ENCODE data around the gene PIEZO2. TPM values are rescaled to one million over a fixed set of nuclear protein-coding genes. Genes with fewer than 3 reads are reported as not detected.

The PIEZO2 gene
- total RNA-seq, 1 experiment from 2014 or later: 0.57 TPM

DNA sequence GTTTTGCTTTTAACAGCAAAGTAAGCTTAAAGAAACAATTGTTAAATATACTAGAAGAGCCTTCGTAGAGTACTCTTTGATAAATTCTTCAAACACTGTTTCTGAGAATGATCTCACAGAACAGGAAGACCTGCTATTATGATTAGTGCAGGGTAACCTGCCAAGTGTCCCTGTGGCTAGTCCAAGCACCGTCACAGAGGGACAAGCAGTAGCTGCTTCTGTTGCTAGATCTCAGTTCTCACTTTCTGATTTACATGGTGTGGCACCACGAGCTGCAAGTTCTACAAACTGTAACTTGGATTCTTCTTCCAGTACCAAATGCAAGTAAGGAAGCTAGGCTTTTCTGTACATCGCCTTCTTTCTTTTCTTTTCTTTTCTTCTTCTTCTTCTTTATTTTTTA, 121.5 kb downstream of the PIEZO2 start:
- CTCF ChIA-PET: no interaction called here
- POLR2A ChIA-PET: no interaction called here
- in situ Hi-C loops (cut with HindIII; ENCODE audit: low pct_unique_long_range_greater_than_20kb, low sequenced_read_pairs): no loop called here

DNA sequence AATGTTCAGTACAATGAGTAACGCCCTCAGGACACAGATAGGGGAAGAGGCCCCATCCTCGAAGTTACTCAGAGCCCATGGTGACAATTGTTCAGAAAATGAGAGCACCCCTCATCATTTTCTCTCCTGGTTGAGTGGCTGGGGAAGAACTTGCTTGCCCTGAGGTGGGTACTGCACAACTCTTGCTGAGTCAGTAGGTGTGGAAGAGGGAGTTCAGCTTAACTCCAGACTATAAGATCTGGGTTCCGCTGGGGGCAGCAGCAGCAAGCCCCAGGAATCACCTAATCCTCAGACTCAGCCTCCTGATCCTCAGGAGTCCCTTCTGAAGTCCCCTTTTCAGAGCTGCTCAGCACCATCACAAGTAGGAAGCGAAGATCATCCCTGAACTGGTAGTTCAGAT, 123.7 kb downstream of the PIEZO2 start:
- in situ Hi-C loops (cut with HindIII; ENCODE audit: low pct_unique_long_range_greater_than_20kb, low sequenced_read_pairs) (no loop called here), intact Hi-C loops (cut with micrococcal nuclease; ENCODE audit: unreplicated experiment) (no loop called here)
- ATAC-seq (no peak), DNase-seq (ENCODE audit: low read depth, low spot score) (no peak)
- Histone ChIP-seq H3K27me3 (ENCODE audit: control insufficient read depth, insufficient read depth, low read length) (no peaks in the 10 kb centered on the region), H3K4me3 (ENCODE audit: low read depth in 2 of 2, low read length in 2 of 2) (no peak overlapping the region), H3K36me3 (ENCODE audit: control insufficient read depth, insufficient read depth, low read length) (no peaks in the 10 kb centered on the region), H3K9me3 (ENCODE audit: control insufficient read depth, insufficient read depth, low read depth, low read length) (no peaks in the 10 kb centered on the region), H3K4me1 (ENCODE audit: control insufficient read depth, insufficient read depth, low read length) (no peaks in the 10 kb centered on the region), H3K27ac (ENCODE audit: low read length) (no peak overlapping the region)
- CTCF ChIA-PET: no interaction called here
- POLR2A ChIA-PET: no interaction called here
- BruUV-seq (replicated peaks): no TSS peak
- TF ChIP-seq SIN3A (IDR thresholded peaks at IDR 0.05; ENCODE audit: borderline replicate concordance, insufficient read depth, low read depth, low read length) (no peak), TCF7L2 (IDR thresholded peaks at IDR 0.05; ENCODE audit: low read depth, low read length) (no peak), POLR2AphosphoS5 (IDR thresholded peaks at IDR 0.05; ENCODE audit: low read depth, low read length) (no peak)
- TF ChIP-seq, protein P1, sequence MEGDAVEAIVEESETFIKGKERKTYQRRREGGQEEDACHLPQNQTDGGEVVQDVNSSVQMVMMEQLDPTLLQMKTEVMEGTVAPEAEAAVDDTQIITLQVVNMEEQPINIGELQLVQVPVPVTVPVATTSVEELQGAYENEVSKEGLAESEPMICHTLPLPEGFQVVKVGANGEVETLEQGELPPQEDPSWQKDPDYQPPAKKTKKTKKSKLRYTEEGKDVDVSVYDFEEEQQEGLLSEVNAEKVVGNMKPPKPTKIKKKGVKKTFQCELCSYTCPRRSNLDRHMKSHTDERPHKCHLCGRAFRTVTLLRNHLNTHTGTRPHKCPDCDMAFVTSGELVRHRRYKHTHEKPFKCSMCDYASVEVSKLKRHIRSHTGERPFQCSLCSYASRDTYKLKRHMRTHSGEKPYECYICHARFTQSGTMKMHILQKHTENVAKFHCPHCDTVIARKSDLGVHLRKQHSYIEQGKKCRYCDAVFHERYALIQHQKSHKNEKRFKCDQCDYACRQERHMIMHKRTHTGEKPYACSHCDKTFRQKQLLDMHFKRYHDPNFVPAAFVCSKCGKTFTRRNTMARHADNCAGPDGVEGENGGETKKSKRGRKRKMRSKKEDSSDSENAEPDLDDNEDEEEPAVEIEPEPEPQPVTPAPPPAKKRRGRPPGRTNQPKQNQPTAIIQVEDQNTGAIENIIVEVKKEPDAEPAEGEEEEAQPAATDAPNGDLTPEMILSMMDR (IDR thresholded peaks at IDR 0.05): no peak

More for the DNA sequence above, 121.5 kb downstream of the PIEZO2 start:
- H3K4me1 ChIP-seq (ENCODE audit: control insufficient read depth, insufficient read depth, low read length): no peaks in the 10 kb centered on the region
- H3K27ac ChIP-seq (ENCODE audit: low read length): no peak overlapping the region
- no peak for TF ChIP-seq TCF7L2 (IDR thresholded peaks at IDR 0.05; ENCODE audit: low read depth, low read length)
- TF ChIP-seq POLR2AphosphoS5 (IDR thresholded peaks at IDR 0.05; ENCODE audit: low read depth, low read length): no peak
- TF ChIP-seq SIN3A (IDR thresholded peaks at IDR 0.05; ENCODE audit: borderline replicate concordance, insufficient read depth, low read depth, low read length): no peak
- TF ChIP-seq, protein P2, sequence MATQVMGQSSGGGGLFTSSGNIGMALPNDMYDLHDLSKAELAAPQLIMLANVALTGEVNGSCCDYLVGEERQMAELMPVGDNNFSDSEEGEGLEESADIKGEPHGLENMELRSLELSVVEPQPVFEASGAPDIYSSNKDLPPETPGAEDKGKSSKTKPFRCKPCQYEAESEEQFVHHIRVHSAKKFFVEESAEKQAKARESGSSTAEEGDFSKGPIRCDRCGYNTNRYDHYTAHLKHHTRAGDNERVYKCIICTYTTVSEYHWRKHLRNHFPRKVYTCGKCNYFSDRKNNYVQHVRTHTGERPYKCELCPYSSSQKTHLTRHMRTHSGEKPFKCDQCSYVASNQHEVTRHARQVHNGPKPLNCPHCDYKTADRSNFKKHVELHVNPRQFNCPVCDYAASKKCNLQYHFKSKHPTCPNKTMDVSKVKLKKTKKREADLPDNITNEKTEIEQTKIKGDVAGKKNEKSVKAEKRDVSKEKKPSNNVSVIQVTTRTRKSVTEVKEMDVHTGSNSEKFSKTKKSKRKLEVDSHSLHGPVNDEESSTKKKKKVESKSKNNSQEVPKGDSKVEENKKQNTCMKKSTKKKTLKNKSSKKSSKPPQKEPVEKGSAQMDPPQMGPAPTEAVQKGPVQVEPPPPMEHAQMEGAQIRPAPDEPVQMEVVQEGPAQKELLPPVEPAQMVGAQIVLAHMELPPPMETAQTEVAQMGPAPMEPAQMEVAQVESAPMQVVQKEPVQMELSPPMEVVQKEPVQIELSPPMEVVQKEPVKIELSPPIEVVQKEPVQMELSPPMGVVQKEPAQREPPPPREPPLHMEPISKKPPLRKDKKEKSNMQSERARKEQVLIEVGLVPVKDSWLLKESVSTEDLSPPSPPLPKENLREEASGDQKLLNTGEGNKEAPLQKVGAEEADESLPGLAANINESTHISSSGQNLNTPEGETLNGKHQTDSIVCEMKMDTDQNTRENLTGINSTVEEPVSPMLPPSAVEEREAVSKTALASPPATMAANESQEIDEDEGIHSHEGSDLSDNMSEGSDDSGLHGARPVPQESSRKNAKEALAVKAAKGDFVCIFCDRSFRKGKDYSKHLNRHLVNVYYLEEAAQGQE (IDR thresholded peaks at IDR 0.05; ENCODE audit: insufficient read depth in 1 of 2, low read depth in 2 of 2, low read length in 1 of 2): no peak
- TF ChIP-seq, protein P1 (IDR thresholded peaks at IDR 0.05): no peak
- intact Hi-C loops (cut with micrococcal nuclease; ENCODE audit: unreplicated experiment): no loop called here
- BruUV-seq (replicated peaks): no TSS peak
- no peak for ATAC-seq
- DNase-seq (ENCODE audit: low read depth, low spot score): no peak
- no peak overlapping the region for H3K4me3 ChIP-seq (ENCODE audit: low read depth in 2 of 2, low read length in 2 of 2)
- H3K9me3 ChIP-seq (ENCODE audit: control insufficient read depth, insufficient read depth, low read depth, low read length): no peaks in the 10 kb centered on the region
- no peaks in the 10 kb centered on the region for H3K27me3 ChIP-seq (ENCODE audit: control insufficient read depth, insufficient read depth, low read length)
- no peaks in the 10 kb centered on the region for H3K36me3 ChIP-seq (ENCODE audit: control insufficient read depth, insufficient read depth, low read length)

Measured in Panc1 (cell line).